Spleen (tissue), 13 donors: ENCODE measurements around the gene PRAF2. TPM values are rescaled to one million over a fixed set of nuclear protein-coding genes. Genes with fewer than 3 reads are reported as not detected.

Source experiments
- DNase-seq: peaks from one replicate; pipeline ENCODE4 v3.0.0-alpha.2; 2020
- H3K27ac ChIP-seq, 8 donors: fragments of 200-600 bp; sonication (generic) in 7 of 8; 1 replicate in 4 of 8; 2 replicates in 4 of 8; pipeline versions ENCODE4 v1.5.0 to v1.8.0; 2016 to 2021; ENCODE audit warnings: inconsistent platforms in 4 of 8, mild to moderate bottlenecking in 4 of 8, moderate library complexity in 1 of 8
- H3K27me3 ChIP-seq, 7 donors: fragments of 200-600 bp; sonication (generic) in 6 of 7; replicated peaks in 1 of 7; 1 replicate in 4 of 7; 2 replicates in 3 of 7; pipeline versions ENCODE4 v1.5.0 to v1.8.0; 2016 to 2021; ENCODE audit warnings: inconsistent platforms in 3 of 7, mild to moderate bottlenecking in 1 of 7
- H3K36me3 ChIP-seq, 6 donors: fragments of 200-600 bp; sonication (generic) in 5 of 6; 1 replicate in 4 of 6; 2 replicates in 2 of 6; pipeline versions ENCODE4 v1.5.0 to v1.8.0; 2016 to 2021; ENCODE audit warnings: inconsistent platforms in 2 of 6
- H3K4me1 ChIP-seq, 6 donors: fragments of 200-600 bp; sonication (generic) in 5 of 6; 1 replicate in 3 of 6; 2 replicates in 3 of 6; pipeline versions ENCODE4 v1.5.0 to v1.8.0; 2016 to 2021; ENCODE audit warnings: inconsistent platforms in 3 of 6
- H3K4me3 ChIP-seq, 8 donors: fragments of 200-600 bp; sonication (generic) in 7 of 8; 1 replicate in 4 of 8; 2 replicates in 4 of 8; pipeline versions ENCODE4 v1.5.0 to v1.8.0; 2016 to 2021; ENCODE audit warnings: inconsistent platforms in 4 of 8, mild to moderate bottlenecking in 4 of 8, moderate library complexity in 2 of 8
- H3K9me3 ChIP-seq, 8 donors: fragments of 200-600 bp; sonication (generic) in 7 of 8; 1 replicate in 4 of 8; 2 replicates in 4 of 8; pipeline versions ENCODE4 v1.5.0 to v1.8.0; 2016 to 2021; ENCODE audit warnings: inconsistent platforms in 4 of 8
- CTCF ChIP-seq, 11 experiments: fragments of 200-600 bp in 7 of 11; fragments of 450-650 bp in 4 of 11; sonication (generic) in 4 of 11; IDR thresholded peaks in 8 of 11; conservative IDR thresholded peaks in 3 of 11; 1 replicate in 7 of 11; 2 replicates in 4 of 11; pipeline versions ENCODE4 v1.4.0 to v1.8.0; 2016 to 2021; ENCODE audit warnings: antibody characterized with exemption in 11 of 11, inconsistent platforms in 4 of 11, mild to moderate bottlenecking in 1 of 11
- POLR2A ChIP-seq, 3 donors: fragments of 450-650 bp; IDR thresholded peaks; one replicate each; pipeline ENCODE4 v1.5.1; 2017; ENCODE audit warnings: antibody characterized with exemption in 3 of 3, mild to moderate bottlenecking in 1 of 3
- POLR2AphosphoS5 ChIP-seq, 3 donors: sonication (generic); formaldehyde crosslinking; IDR thresholded peaks; one replicate each; pipeline ENCODE4 v1.5.1; 2017; ENCODE audit warnings: antibody characterized with exemption in 3 of 3
- WGBS, 5 donors: extraction: QIAGEN DNeasy Blood & Tissue Kit in 3 of 5; methylation state at CpG; one replicate each; pipeline versions ENCODE4 v1.1.5 to v1.1.7; 2013 to 2018; 5-methylcytosine and 5-hydroxymethylcytosine counted together
- intact Hi-C: fragments of 100-400 bp; cut with DNase I; formaldehyde crosslinking; loops from one replicate; pipeline ENCODE4 v1.15.0; 2023; ENCODE audit warnings: low total_unique reads
- long read RNA-seq, 2 donors: transcript quantifications; one replicate each; lab custom pipeline, GENCODE V29; 2026
- polyA plus RNA-seq, 3 donors: library from polyadenylated mRNA; stranded (reverse); fragments of 200-250 nt; gene quantifications; one replicate each; pipeline ENCODE4 v1.2.1, GENCODE V29; 2013
- total RNA-seq, 7 donors: library from RNA; depleted of rRNA in 3 of 7; stranded (reverse); fragments of >200 nt in 3 of 7; fragmentation: NEBNext Ultra II Directional in 4 of 7; extraction: Animal tissue kit (Norgen Biotek cat#: 25700) in 4 of 7; gene quantifications; one replicate each; pipeline versions ENCODE4 v1.1.0 to v1.2.1, GENCODE V29; 2016 to 2021
- donor health status: healthy with polysubstance abuse.
- donor health status: DM: no; HTN: no; CAD: no; lungs with moderate emphysema.
- donor health status: DM: no; HTN: no; CAD: no.
- donor health status: Bipolar disorder and iron deficiency.
- donor health status: healthy.
- donor health status: DM: no; HTN: no; CAD: no.
- donor health status: DM: yes; HTN: yes; CAD: no.

Gene PRAF2, protein sequence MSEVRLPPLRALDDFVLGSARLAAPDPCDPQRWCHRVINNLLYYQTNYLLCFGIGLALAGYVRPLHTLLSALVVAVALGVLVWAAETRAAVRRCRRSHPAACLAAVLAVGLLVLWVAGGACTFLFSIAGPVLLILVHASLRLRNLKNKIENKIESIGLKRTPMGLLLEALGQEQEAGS
- 10 to 100 TPM; 15.4 to 23.7 (median 18.9) TPM for total RNA-seq
- polyA plus RNA-seq, result 10 to 100 TPM; 15.9 to 17.9 (median 16.0) TPM
- long read RNA-seq, donor 1, transcript PRAF2-202 (3 exons, 1,334 nt), result major isoform, 17 of 17 reads
- long read RNA-seq, donor 1, partial matches to known transcripts, result 0 of 17 reads
- long read RNA-seq, donor 1, other reads (novel, unspliced or antisense), result 0 of 17 reads
- long read RNA-seq, donor 2, transcript PRAF2-202 (3 exons, 1,334 nt), result major isoform, 15 of 18 reads
- long read RNA-seq, donor 2, partial matches to known transcripts, result 0 of 18 reads
- long read RNA-seq, donor 2, other reads (novel, unspliced or antisense), result 0 of 18 reads

DNA sequence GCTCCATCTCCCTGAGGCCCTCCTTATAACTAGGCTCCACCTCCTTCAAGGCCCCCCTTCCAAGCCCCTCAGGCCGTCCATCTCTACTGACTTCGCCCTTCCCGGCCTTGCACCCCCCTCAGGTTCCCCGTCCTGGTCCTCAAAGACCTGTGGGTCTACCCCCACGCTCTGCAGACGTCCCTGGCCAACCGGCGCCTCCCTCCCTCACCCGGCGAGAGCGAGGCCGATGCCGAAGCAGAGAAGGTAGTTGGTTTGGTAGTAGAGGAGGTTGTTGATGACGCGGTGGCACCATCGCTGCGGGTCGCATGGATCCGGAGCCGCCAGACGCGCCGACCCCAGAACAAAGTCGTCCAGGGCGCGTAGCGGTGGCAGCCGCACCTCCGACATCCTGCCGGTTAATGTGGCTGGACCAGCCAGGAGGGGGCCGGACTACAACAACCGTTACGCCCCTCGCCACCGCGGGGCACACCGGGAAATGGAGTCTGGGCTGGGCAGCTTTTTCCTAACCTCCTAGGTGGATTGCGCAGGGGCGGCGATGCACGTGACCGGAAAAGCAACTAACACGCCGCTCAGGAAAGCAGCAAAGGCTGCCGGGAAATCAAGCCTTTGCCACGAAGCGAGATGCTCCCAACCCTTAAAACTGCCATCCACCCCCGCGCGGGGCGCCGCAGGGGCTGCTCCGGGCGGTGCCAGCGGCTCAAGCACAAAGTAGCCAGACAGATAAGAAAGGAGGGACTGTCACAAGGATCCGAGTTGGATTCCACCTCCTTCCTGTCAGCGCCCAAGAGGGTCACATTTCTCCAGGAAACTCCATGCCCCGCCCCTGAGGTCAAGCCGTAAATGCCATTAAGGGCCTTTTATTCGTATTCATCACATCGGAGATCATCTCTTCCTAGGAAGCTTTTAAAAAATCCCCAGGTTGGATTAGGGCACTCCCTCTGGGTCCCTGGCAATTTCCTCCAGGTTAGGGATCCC is at the start of gene PRAF2:
PRAF2 (minus strand) TSS at position 402 of the 975 bp plus-strand sequence; CDS start at position 387, 15 bp downstream.
- no peaks in the 10 kb centered on the region for H3K9me3 ChIP-seq
- peak; percentile 92 to 95 (median 95) for TF ChIP-seq POLR2AphosphoS5 (IDR thresholded peaks at IDR 0.05)
- TF ChIP-seq POLR2A (IDR thresholded peaks at IDR 0.05), result peak in 1 of 3 donors; percentile 28
- TF ChIP-seq CTCF (IDR thresholded peaks at IDR 0.05 in 8 of 11, conservative IDR thresholded peaks at IDR 0.05 in 3 of 11), result peak in 4 of 11 experiments; percentile 34 to 44 (median 38)
- peak within 1 kb of the TSS; percentile 22 to 86 (median 82) for H3K27ac ChIP-seq
- H3K36me3 ChIP-seq, result peaks cover 0 to 36% (median 0%) of the 10 kb centered on the region in 6 donors
- intact Hi-C loops, result no loop called here
- DNase-seq, result peak; percentile 97
- H3K4me1 ChIP-seq, result peaks cover 0 to 31% (median 16%) of the 10 kb centered on the region in 6 donors
- 1 to 47% (median 6%) methylated on average over 21 to 61 of the region's 61 CpGs for WGBS, 5 donors
- no peaks in the 10 kb centered on the region for H3K27me3 ChIP-seq
- H3K4me3 ChIP-seq, result peak within 1 kb of the TSS; percentile 37 to 69 (median 46)

GRCh38 chrX:49122499-49122898 is 48.7 kb upstream of the PRAF2 start:
- no peaks in the 10 kb centered on the region for H3K27me3 ChIP-seq
- H3K9me3 ChIP-seq, result no peaks in the 10 kb centered on the region
- WGBS, 5 donors, result 80 to 95% (median 88%) methylated on average over 2 to 5 of the region's 5 CpGs
- H3K4me1 ChIP-seq, result peaks cover 0 to 26% (median 12%) of the 10 kb centered on the region in 6 donors
- peaks cover 0 to 49% (median 16%) of the 10 kb centered on the region in 6 donors for H3K36me3 ChIP-seq
- intact Hi-C loops, result no loop called here
- H3K27ac ChIP-seq, result no peak overlapping the region
- TF ChIP-seq POLR2A (IDR thresholded peaks at IDR 0.05), result no peak
- no peak for TF ChIP-seq POLR2AphosphoS5 (IDR thresholded peaks at IDR 0.05)
- no peak for TF ChIP-seq CTCF (IDR thresholded peaks at IDR 0.05 in 8 of 11, conservative IDR thresholded peaks at IDR 0.05 in 3 of 11)
- DNase-seq, result no peak
- peak overlapping the region in 7 of 8 donors; percentile 45 to 89 (median 63) for H3K4me3 ChIP-seq

DNA sequence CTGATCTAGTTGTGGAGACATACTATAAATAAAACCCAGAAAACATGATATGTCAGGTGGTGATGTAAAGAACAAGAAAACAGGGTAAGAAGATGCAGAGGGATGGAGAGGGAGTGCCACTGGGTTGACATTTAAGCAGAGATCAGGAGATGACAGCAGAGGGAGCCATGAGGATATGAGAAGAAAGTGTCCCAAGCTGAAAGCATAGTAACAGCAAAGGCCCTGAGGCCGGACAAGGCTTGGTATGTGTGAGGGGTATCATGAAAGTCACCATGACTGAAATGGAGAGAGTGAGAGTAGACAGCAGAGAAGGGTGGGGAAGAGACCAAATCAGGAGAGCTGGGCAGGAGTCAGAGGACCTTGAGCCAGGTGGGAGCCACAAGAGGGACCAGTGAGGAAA is 46.3 kb upstream of the PRAF2 start:
- no peak for TF ChIP-seq POLR2AphosphoS5 (IDR thresholded peaks at IDR 0.05)
- TF ChIP-seq POLR2A (IDR thresholded peaks at IDR 0.05), result no peak
- TF ChIP-seq CTCF (IDR thresholded peaks at IDR 0.05 in 8 of 11, conservative IDR thresholded peaks at IDR 0.05 in 3 of 11), result no peak
- no peak overlapping the region for H3K27ac ChIP-seq
- no peaks in the 10 kb centered on the region for H3K27me3 ChIP-seq
- no peak for DNase-seq
- peaks cover 0 to 30% (median 12%) of the 10 kb centered on the region in 6 donors for H3K4me1 ChIP-seq
- H3K36me3 ChIP-seq, result peaks cover 0 to 73% (median 34%) of the 10 kb centered on the region in 6 donors
- intact Hi-C loops, result no loop called here
- H3K4me3 ChIP-seq, result no peak overlapping the region
- WGBS, 5 donors, result 70 to 90% (median 82%) methylated on average over 1 of the region's 1 CpG
- H3K9me3 ChIP-seq, result no peaks in the 10 kb centered on the region
